Vagina (tissue), 2 donors: ENCODE data around the gene NYAP1.

Experiments
- POLR2A ChIP-seq, 2 donors: fragments of 450-650 bp; IDR thresholded peaks; one replicate each; pipeline ENCODE4 v1.6.1; 2017; ENCODE audit warnings: antibody characterized with exemption in 2 of 2, mild to moderate bottlenecking in 2 of 2, moderate library complexity in 2 of 2
- POLR2AphosphoS5 ChIP-seq, 2 donors: sonication (generic); formaldehyde crosslinking; IDR thresholded peaks; one replicate each; pipeline ENCODE4 v1.9.0; 2017; ENCODE audit warnings: antibody characterized with exemption in 2 of 2, mild to moderate bottlenecking in 2 of 2, low read depth in 1 of 2; ENCODE audit not compliant: insufficient read depth in 1 of 2
- TF ChIP-seq, protein P1 (sequence below), 3 experiments: fragments of 450-650 bp in 2 of 3; fragments of 200-600 bp in 1 of 3; sonication (generic) in 1 of 3; IDR thresholded peaks; one replicate each; pipeline ENCODE4 v1.5.1; 2017 to 2019; ENCODE audit warnings: antibody characterized with exemption in 3 of 3, mild to moderate bottlenecking in 2 of 3, moderate library complexity in 2 of 3

DNA sequence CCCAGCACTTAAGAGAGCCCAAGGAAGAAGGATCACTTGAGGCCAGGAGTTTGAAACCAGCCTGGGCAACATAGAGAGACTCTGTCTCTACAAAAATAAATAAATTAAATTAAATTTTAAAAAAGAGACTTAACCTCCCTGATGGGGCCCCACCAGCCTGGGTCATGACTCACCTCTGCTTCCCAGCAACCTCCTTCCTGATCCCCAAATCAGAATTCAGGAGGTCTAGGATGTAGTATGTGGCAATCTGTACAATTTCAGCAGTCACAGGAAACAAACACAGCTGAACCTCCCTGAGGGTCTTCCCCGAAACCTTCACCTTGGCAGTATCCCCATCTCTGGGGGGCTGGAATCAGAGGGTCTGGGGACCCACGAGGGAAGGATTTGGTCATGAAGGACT, 37.7 kb upstream of the NYAP1 start:
- TF ChIP-seq POLR2A (IDR thresholded peaks at IDR 0.05) (no peak), POLR2AphosphoS5 (IDR thresholded peaks at IDR 0.05; ENCODE audit: insufficient read depth in 1 of 2, low read depth in 1 of 2) (no peak)
- TF ChIP-seq, protein P1, sequence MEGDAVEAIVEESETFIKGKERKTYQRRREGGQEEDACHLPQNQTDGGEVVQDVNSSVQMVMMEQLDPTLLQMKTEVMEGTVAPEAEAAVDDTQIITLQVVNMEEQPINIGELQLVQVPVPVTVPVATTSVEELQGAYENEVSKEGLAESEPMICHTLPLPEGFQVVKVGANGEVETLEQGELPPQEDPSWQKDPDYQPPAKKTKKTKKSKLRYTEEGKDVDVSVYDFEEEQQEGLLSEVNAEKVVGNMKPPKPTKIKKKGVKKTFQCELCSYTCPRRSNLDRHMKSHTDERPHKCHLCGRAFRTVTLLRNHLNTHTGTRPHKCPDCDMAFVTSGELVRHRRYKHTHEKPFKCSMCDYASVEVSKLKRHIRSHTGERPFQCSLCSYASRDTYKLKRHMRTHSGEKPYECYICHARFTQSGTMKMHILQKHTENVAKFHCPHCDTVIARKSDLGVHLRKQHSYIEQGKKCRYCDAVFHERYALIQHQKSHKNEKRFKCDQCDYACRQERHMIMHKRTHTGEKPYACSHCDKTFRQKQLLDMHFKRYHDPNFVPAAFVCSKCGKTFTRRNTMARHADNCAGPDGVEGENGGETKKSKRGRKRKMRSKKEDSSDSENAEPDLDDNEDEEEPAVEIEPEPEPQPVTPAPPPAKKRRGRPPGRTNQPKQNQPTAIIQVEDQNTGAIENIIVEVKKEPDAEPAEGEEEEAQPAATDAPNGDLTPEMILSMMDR (IDR thresholded peaks at IDR 0.05), result no peak
